ENCODE measurements around the gene NTM.

DNA sequence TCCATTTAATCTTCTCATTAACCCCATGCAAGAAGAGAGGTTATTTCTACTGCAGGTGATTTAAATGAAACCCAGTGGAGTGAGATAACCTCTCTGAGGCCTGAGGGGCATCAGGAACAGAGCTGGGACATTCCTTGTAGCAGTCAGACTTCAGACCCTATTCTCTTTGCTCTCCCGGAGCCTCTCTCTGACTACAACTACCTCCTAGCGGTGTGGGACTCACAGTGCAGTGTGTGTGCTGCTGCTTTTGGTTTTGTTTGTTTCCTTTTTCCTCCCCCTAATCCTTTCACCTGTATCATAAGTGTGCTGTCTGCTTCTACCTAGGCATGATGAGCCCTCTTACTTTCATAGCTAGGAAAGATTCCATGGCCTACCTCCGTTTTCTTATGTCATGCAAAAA is 769.6 kb downstream of the NTM start:
- TF ChIP-seq ZNF791 (tag by site-specific recombination; IDR thresholded peaks at IDR 0.05): no peak
- TF ChIP-seq CTCF (tag by site-specific recombination; IDR thresholded peaks at IDR 0.05): no peak
- TF ChIP-seq ZEB2 (tag by site-specific recombination; IDR thresholded peaks at IDR 0.05): no peak
- TF ChIP-seq SETDB1 (IDR thresholded peaks at IDR 0.05; ENCODE audit: insufficient read length, low read length): no peak
- TF ChIP-seq, protein P1, sequence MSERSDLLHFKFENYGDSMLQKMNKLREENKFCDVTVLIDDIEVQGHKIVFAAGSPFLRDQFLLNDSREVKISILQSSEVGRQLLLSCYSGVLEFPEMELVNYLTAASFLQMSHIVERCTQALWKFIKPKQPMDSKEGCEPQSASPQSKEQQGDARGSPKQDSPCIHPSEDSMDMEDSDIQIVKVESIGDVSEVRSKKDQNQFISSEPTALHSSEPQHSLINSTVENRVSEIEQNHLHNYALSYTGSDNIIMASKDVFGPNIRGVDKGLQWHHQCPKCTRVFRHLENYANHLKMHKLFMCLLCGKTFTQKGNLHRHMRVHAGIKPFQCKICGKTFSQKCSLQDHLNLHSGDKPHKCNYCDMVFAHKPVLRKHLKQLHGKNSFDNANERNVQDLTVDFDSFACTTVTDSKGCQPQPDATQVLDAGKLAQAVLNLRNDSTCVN (tag by site-specific recombination; optimal IDR thresholded peaks at IDR 0.05): no peak
- no peak for TF ChIP-seq ZNF24 (tag by site-specific recombination; IDR thresholded peaks at IDR 0.05)

All from HEK293 (cell line).